ENCODE measurements around the gene ZNF511. TPM values are rescaled to one million over a fixed set of nuclear protein-coding genes. Genes with fewer than 3 reads are reported as not detected.
A peak's percentile ranks its signal among the peaks of the same experiment; 100 is the strongest.

Gene ZNF511
- total RNA-seq, 1 experiment from 2014 or later = 32.5 TPM

- DNase-seq (ENCODE audit: low read depth) = peak; percentile 52
Measured at GRCh38 chr10:133274751-133275683, 33.7 kb upstream of the ZNF511 start.

- DNase-seq (ENCODE audit: low read depth) = no peak
Measured at GRCh38 chr10:133275684-133276092, 33.0 kb upstream of the ZNF511 start.

GRCh38 chr10:133276100-133276434 lies 32.6 kb upstream of the ZNF511 start:
- no peak for DNase-seq (ENCODE audit: low read depth)

DNA sequence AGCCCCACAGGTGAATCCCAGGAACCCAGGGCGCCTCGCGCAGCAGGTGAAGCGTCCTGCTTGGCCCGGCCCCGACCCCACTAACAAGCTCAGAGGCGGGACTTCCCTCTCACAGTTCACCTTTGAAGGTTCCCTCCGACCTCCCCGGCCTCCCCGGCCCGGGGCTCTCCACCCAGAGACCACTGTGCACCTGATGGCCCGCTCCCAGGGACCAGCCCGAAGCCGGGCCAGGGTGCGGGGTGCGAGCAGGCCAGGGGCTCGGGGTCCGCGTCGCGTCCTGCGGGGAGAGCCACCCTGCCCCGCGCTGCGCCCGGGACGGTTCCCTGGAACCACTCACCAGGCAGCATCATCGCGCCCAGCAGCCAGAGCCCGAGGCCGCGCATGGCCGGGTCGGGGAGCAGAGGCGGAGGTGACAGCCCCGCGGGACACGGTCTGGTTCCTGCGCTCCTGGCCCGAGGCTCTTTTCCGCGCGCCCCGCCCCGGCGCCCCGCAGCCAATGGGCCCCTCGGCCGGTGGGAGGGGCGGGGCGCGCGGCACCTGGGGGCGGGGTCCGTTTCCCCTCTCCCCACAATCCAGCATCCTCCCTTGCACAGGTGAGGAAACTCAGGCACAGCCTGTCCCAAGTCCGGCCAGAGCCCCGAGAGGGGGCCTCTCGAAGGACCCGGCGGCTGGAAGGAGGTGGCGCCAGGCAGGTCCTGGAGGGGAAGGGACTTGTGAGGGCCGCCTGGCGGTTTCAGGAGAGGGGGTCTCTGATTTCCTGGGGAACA lies 32.1 kb upstream of the ZNF511 start, which contains the start of gene ADAM8:
Gene ADAM8, minus strand, starts transcription at position 434 of the 767 bp plus-strand sequence. Its CDS starts 51 bp downstream, at position 383.
- DNase-seq (ENCODE audit: low read depth) = no peak

DNA sequence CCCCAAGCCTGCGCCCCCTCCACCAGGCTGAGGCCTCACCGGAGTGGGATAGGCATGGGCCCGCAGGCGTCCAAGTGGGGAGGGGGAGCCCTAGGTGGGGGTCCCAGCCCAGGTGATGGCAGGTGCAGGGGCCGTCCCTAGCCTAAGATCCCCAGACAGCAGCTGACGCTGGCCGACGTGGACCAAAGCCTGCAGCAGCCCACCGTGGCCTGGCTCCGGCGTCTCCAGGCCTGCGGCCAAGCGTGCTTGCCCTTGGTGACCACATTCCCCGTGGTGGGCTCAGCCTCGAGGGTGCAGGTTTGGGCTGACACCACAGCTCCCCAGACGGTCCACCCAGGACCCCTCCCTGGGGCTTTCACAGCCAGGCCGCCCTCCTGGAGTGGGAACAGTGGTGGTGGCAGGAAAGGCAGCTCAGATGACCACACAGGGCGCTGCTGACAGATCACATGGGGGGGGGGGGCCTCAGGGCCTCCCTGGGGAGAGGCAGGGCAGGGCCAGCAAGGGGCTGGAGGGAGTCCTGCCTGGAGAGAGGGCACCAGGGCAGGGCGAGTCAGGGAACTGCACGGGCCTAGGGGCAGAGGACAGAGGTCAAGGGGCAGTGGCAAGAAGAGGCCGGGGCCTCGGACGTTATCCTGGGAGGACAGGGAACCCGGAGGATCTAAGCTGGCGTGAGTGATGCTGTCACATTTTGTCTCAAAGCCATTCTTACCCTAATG lies 31.3 kb upstream of the ZNF511 start:
- no peak for DNase-seq (ENCODE audit: low read depth)

- DNase-seq (ENCODE audit: low read depth) = no peak
Measured at GRCh38 chr10:133277993-133278576, 30.6 kb upstream of the ZNF511 start.

DNA sequence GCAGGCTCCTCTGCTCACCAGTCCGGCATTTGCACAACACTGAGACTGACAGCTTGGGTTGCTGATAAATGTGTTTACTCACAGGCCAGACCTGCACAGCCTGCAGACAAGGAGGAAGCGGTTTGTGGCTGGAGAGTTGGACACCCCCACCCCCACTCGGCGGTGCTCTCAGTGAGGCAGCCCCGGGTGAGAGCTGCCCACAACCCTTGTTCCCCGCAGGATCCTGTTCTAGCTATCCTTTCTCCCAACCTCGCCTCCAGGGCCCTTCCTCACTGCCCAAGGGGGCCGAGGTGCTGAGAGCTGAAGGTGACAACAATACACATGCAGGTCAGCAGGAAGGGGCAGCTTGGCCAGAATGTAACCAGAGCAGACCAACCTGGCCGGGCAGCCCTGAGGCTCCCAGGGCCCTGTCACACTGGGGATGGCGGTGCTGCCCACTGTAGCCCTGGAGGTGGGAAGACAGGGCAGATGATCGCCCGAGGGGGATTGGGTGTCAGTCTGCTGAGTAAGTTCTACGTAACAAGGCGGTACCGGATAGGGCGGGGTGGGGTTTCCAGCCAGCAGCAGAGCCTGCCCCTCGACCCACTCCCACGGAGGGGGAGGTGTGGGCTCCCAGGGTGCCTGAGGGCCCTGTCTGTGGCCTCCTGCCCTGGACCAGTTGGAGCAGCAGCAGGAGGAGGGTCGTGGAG lies 30.0 kb upstream of the ZNF511 start:
- peak; percentile 96 for DNase-seq (ENCODE audit: low read depth)

GRCh38 chr10:133279326-133280226 lies 29.1 kb upstream of the ZNF511 start:
- DNase-seq (ENCODE audit: low read depth) = no peak

DNA sequence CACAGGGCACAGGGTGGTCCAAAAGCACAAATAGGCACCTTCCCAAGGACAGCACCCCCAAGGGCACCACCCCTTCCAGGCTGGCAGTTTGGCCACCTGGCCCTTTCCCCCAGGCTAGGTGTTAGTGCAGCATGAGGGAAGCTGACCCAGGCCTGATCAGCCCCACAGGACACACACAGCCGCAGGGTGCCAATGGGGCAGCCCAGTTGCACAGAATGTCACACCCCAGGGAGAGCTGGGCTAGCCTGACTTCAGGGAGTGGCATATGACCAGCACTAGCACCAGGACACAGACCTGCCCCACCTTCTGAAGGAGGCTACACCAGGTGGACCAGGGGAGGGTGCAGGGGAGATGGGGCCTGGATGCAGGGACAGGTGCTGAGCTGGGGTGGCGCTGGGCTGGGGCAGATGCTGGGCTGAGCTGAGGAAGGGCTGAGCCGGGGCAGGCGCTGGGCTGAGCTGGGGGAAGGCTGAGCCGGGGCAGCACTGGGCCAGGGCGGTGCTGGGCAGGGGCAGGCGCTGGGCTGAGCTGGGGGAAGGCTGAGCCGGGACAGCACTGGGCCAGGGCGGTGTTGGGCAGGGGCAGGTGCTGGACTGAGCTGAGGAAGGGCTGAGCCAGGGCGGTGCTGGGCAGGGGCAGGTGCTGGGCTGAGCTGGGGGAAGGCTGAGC lies 28.2 kb upstream of the ZNF511 start:
- no peak for DNase-seq (ENCODE audit: low read depth)

- DNase-seq (ENCODE audit: low read depth) = no peak
Measured at GRCh38 chr10:133281084-133281483, 27.6 kb upstream of the ZNF511 start.

DNA sequence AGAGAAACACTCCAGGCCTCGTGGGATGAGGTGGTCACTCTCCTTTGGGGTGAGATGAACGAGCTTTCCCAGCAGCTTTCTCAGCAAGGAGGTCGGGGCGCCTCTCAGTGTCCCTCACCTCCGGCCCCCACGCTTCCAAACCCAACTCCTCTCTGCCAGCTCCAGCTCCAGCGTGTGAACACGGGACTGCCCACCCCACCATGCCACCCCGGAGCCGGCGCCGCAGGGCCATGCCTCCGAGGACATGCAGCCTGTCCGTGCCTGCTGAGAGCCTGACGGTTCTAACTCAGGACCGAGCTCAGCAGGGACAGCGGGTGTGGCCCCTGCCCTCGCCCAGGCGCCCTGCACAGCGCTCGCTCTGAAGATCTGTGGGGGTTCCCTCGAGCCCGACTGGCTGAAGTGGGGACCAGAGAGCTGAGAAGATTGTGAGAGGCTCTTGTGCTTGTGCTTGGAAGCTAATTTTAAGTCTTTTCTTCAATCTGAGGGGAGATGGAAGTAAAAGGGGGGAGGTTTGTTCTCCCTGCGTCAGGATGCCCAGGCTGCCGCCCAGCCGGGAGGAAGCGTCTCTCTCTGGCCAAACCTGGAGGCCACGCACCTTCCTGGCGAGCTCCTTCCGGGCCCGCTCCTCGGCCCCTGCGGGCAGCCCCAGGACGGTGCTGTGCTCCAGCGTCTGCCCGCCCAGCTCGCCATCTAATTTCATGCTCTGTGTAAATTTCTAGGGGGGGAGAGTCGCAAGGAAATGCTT lies 26.9 kb upstream of the ZNF511 start:
- DNase-seq (ENCODE audit: low read depth) = no peak

GRCh38 chr10:133282846-133283390 lies 25.8 kb upstream of the ZNF511 start:
- no peak for DNase-seq (ENCODE audit: low read depth)

GRCh38 chr10:133283931-133284330 lies 24.8 kb upstream of the ZNF511 start:
- no peak for DNase-seq (ENCODE audit: low read depth)

DNA sequence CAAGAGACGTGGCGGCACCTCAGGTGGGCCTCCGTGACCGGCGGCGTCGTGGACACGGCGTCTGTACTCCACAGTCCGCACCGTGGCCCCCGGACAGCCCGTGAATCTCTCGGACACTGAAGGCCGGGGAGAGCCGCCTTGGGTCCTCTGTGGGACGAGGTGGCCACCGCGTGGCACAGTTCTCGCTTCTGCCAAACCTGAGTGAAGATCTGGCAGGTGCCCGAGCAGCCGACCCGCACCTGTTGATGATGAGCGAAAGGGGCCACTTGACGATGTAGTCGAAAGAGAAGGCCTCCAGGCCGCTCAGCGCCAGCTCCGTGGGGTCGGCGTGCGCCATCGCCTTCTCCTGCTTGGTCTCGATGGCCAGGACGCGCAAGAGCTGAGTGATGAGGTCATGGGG lies 23.5 kb upstream of the ZNF511 start:
- no peak for DNase-seq (ENCODE audit: low read depth)

DNA sequence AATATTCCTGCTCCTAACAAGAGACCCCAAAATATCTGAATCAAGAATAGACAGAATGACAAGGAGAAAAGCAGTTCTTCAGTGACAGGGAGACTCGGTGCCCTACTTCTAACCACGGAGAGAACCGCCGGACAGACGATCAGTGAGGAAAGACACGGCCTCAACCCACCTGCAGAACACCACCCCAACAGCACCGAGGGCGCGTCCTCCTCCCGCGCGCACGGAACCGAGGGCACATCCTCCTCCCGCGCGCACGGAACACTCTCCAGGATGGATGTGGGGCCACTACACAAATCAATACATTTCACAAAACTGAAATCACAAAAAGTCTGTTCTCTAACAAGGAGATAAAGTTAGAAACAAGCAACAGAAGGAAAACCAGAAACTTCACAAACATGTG lies 22.3 kb upstream of the ZNF511 start:
- DNase-seq (ENCODE audit: low read depth) = no peak

DNA sequence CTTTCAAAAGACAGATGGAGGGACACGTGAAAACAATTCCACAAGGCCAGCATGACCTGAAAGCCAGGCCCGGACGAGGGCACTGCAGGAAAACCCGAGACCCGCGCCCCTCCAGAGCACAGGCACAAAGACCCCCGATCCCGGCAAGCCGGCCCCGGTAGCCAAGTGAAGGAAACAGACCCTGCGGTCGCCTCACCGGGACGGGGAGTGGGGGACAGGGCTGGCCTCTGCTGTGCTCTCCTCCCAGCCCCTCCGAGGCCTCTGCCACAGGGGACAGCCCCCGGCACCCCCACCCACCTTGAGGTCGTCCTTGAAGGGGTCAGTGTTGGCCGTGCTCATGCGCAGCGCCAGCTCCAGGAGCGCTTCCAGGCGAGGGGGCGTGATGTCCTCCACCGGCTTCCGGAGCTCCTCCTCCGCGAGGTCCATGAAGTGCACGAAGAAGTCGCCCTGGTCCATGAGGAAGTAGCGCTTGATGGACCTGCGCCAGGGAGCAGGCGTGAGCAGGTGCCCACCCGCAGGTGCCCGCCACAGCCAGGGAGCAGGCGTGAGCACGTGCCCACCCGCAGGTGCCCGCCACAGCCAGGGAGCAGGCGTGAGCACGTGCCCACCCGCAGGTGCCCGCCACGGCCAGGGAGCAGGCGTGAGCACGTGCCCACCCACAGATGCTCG lies 20.7 kb upstream of the ZNF511 start:
- DNase-seq (ENCODE audit: low read depth) = no peak

GRCh38 chr10:133289761-133290160 lies 19.0 kb upstream of the ZNF511 start:
- DNase-seq (ENCODE audit: low read depth) = no peak
